Right lobe of liver (tissue), 4 donors: ENCODE measurements around the gene CRISPLD2.

ENCODE experiments used
- POLR2A ChIP-seq: fragments of 450-650 bp; IDR thresholded peaks from one replicate; pipeline ENCODE4 v1.6.1; 2017; ENCODE audit warnings: antibody characterized with exemption, mild to moderate bottlenecking
- TF ChIP-seq, protein P1 (sequence below), 4 donors: fragments of 200-600 bp in 3 of 4; fragments of 450-650 bp in 1 of 4; IDR thresholded peaks; one replicate each; pipeline versions ENCODE4 v1.5.1 to v1.8.0; 2016 to 2022; ENCODE audit warnings: antibody characterized with exemption in 4 of 4, mild to moderate bottlenecking in 2 of 4
- donor health status: DM: no; HTN: no; CAD: no.
- donor health status: DM: no; HTN: no; CAD: no.
- donor health status: DM: no; HTN: yes; CAD: no.

DNA sequence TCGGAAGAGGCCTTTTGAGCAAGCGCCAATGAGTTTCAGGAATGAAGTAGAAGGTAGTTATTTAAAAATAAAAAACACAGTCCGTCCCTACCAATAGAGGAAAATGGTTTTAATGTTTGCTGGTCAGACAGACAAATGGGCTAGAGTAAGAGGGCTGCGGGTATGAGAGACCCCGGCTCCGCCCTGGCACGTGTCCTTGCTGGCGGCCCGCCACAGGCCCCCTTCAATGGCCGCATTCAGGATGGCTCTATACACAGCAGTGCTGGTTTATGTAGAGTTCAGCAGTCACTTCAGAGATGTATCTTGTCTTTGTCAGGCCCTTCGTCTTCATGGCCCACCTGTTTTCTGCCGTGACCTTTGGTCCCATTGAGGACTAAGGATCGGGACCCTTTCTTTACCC is 87.3 kb downstream of the CRISPLD2 start:
- TF ChIP-seq, protein P1, sequence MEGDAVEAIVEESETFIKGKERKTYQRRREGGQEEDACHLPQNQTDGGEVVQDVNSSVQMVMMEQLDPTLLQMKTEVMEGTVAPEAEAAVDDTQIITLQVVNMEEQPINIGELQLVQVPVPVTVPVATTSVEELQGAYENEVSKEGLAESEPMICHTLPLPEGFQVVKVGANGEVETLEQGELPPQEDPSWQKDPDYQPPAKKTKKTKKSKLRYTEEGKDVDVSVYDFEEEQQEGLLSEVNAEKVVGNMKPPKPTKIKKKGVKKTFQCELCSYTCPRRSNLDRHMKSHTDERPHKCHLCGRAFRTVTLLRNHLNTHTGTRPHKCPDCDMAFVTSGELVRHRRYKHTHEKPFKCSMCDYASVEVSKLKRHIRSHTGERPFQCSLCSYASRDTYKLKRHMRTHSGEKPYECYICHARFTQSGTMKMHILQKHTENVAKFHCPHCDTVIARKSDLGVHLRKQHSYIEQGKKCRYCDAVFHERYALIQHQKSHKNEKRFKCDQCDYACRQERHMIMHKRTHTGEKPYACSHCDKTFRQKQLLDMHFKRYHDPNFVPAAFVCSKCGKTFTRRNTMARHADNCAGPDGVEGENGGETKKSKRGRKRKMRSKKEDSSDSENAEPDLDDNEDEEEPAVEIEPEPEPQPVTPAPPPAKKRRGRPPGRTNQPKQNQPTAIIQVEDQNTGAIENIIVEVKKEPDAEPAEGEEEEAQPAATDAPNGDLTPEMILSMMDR (IDR thresholded peaks at IDR 0.05) = no peak
- no peak for TF ChIP-seq POLR2A
